HG02610 (cell line): Measurements from ENCODE around the gene RDH14.
A peak's percentile ranks its signal among the peaks of the same experiment; 100 is the strongest.

Experiments used
- ATAC-seq: cut with Tn5 transposase; IDR thresholded peaks from one replicate; pipeline ENCODE4 v1.9.1; 2021; ENCODE audit warnings: mild to moderate bottlenecking, moderate library complexity; ENCODE audit not compliant: unreplicated experiment

RDH14 gene

GRCh38 chr2:18566145-18566769, 5.8 kb upstream of the RDH14 start:
- no peak for ATAC-seq

DNA sequence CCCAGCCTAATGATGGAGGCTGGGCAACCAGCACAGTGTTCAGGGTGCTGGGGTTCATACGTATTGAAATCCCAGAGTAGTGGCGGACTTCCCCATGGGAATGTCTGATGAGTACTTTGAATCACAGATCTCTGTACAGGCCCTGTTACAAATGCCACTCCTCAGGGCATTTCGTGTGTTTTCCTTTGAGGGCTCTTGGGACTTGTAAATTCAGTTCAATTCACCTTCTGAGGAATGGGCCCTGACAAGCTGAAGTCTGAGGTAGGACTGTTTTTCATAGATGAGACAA, 288 bp upstream of the RDH14 start:
- no peak for ATAC-seq

DNA sequence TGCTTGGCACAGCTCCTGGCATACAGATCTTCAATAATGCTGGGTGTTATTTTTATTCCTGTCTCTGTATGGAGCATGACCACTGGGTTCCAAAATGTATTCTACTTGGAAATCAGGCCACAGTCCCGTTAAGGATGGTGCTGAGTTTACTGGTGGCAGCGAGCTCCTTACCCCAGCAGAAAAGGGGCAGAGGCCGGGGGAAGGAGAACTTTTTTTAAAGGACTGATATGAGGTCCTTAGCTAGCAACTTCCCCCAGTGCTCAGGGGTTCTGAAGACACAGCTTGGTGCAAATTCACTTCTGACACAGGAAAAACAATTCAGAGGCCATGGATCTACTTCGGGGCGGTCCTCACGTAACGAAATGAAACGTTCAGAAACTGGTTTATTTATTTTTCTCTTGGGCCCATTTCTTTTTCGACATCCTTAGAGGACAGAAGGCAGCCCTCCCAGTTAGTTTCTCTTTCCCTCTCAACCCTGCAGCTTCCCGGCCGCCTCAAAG, 872 bp downstream of the RDH14 start:
- peak; percentile 0 for ATAC-seq

DNA sequence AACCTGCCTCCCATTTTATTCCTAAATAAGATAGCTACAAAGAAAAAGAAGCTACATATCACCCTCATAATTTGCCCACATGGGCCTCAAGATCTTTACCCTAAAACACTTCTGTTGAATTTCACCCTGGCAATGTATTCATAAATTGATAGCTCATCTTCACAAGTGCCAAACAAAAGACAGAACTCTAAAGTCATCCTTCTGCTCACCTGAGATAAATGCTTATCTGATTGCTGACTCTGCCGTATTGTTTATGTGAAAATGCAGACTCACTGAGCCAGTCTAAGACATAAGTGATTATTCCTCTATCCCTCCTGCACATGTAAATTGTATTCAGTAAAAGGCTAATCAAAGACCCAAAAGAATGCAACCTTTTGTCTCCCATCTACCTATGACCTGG, 2.0 kb downstream of the RDH14 start:
- ATAC-seq: no peak

GRCh38 chr2:18557121-18557520, 3.3 kb downstream of the RDH14 start:
- ATAC-seq: no peak

DNA sequence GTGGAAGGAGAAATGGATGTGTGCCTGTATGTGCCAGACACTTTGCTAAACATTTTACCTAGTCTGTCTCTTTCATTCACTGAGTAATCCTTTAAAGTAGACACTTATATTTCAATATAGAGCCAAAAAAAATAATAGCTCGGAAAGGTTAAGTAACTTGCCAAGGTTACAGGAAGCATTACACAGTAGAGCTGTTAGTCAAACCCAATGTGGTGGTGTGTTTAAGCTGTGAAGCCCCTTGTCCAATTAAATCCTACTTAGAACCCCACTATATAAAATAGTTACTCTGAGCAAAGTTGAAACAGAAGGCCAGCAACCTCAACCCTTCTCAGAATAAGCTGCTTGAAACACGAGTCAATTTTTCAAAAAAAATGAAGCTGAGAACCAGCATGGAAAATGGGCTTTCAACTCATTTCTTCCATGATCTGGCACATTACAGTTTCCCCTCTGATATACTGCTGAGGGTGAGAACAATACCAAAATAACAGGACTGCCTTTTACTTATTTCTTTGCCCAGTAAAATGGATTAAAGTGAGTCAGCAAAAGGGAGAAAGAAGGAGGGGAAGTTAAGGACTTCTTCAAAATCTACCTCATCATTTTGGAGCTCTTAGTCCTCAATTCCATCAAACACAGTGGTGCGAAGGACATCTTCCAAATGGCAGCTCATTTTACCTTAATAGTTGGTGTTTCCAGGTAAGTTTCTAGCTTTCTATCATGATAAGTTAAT, 7.9 kb downstream of the RDH14 start:
- no peak for ATAC-seq

DNA sequence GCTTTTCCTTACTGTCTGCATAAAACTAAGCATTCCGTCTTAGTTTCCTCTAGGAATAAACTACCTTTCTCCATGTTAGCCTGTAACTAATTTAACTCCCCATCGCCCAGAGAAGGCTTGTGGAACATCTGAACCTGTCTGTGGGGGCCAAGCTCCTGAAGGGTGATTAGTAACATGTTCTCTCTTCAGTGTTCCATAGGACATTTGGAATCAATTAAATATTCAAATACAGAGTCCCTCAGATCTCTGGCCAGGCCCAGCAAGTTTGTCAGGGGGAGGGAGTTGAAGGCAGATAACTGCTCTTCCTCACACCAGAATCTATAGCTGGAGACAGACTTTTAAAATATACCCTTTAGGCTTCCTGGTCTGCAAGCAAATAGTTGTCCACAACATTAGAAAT, 8.8 kb downstream of the RDH14 start:
- ATAC-seq: no peak

GRCh38 chr2:18551169-18551568, 9.3 kb downstream of the RDH14 start:
- ATAC-seq: no peak

- ATAC-seq: no peak
Measured at GRCh38 chr2:18550433-18550832, 10.0 kb downstream of the RDH14 start.

DNA sequence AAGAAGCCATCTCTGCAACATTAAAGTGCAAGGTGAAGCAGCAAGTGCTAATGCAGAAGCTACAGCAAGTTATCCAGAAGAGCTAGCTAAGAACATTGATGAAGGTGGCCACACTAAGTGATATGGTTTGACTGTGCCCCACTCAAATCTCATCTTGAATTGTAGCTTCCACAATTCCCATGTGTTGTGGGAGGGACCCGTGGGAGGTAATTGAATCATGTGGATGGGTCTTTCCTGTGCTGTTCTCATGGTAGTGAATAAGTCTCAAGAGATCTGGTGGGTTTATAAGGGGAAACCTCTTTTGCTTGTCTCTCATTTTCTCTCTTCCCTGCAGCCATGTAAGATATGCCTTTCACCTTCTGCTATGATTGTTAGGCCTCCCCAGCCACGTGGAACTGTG, 11.4 kb downstream of the RDH14 start:
- ATAC-seq: no peak

GRCh38 chr2:18548621-18549020, 11.8 kb downstream of the RDH14 start:
- no peak for ATAC-seq

- ATAC-seq: peak; percentile 49
Measured at GRCh38 chr2:18546567-18546966, 13.9 kb downstream of the RDH14 start.

- no peak for ATAC-seq
Measured at GRCh38 chr2:18545384-18545783, 15.1 kb downstream of the RDH14 start.

DNA sequence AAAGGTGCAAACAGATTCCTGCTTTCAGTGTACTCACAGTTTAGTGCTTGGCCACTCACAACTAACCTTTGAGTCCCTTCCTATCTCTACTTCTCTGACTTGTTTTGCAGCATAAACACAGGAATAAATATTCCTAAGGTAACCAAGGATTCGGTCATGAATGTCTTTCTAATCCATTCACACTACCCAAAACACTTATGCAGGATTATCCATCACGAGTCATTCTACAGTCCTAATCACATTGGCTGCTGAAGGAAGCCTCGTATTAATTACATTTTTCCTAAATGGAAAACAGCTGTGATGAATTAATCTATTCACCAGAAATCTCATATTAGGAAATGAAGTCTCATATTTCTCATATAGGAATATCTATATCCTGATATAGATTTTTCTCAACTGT, 16.3 kb downstream of the RDH14 start:
- ATAC-seq: no peak

DNA sequence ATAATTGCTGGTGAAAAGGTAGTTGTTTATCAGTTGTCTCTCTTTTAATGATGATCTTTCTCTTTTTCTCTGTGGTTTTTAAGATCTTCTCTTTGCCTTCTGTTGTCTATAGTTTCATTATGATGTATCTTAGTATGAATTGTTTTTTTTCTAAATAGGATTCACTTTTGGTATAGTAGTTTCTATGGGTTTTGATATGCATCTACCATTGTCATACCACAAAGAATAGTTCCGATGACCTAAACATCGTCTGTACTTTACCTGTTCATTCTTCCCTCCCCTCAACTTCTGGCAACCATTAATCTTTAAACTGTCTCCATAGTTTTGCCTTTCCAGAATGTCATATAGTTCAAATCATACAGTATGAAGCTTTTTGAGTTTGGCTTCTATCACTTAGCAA, 19.6 kb downstream of the RDH14 start:
- peak; percentile 75 for ATAC-seq

GRCh38 chr2:18536697-18537096, 23.8 kb downstream of the RDH14 start:
- ATAC-seq: no peak

- no peak for ATAC-seq
Measured at GRCh38 chr2:18536100-18536499, 24.4 kb downstream of the RDH14 start.

DNA sequence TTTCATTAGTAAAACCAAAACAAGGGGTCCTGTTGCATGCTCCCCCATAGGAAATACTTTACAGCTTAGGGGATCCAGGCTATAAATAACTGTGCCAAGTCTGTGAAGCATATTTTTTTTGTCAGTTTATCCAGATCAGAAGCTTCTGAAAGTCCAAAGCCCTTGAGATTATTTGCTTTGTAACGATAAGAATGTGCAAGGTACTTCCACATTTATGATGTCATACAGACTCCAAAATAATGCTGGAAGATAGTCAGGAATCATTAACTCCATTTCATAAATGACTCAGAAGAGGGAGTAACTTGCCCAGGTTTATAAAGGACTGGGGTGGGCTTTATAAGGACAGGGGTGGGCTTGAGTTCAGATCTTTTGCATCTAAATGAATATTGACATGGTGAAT, 29.3 kb downstream of the RDH14 start:
- no peak for ATAC-seq

- no peak for ATAC-seq
Measured at GRCh38 chr2:18527822-18528221, 32.6 kb downstream of the RDH14 start.

GRCh38 chr2:18527326-18527725, 33.1 kb downstream of the RDH14 start:
- ATAC-seq: no peak

- no peak for ATAC-seq
Measured at GRCh38 chr2:18526429-18526828, 34.0 kb downstream of the RDH14 start.

GRCh38 chr2:18525852-18526251, 34.6 kb downstream of the RDH14 start:
- ATAC-seq: no peak

GRCh38 chr2:18525236-18525635, 35.2 kb downstream of the RDH14 start:
- ATAC-seq: no peak
